GM21576 (cell line): Measurements from ENCODE around the gene MDK.

Source experiments
- ATAC-seq: cut with Tn5 transposase; IDR thresholded peaks from one replicate; pipeline ENCODE4 v1.9.1; 2021; ENCODE audit warnings: mild to moderate bottlenecking, moderate library complexity; ENCODE audit not compliant: unreplicated experiment

The MDK gene

DNA sequence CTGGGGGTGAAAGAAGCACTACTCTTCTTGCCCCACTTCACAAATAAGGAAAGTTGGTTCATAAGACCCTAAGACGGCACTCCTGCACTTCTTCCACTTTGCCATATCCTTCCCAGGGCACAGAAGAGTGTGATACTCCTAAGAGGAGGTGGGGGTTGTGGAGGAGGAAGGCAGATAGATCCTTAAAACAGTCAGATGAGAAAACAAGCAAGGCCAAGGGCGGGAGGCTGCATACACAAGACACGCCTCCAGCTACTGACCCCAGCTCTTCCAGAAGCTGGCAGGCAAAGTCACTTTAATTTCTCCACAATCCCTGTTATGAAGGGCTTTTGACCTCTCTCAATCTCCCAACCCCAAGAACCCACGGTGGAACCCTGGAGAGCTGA lies 11.8 kb downstream of the MDK start:
- ATAC-seq: no peak

DNA sequence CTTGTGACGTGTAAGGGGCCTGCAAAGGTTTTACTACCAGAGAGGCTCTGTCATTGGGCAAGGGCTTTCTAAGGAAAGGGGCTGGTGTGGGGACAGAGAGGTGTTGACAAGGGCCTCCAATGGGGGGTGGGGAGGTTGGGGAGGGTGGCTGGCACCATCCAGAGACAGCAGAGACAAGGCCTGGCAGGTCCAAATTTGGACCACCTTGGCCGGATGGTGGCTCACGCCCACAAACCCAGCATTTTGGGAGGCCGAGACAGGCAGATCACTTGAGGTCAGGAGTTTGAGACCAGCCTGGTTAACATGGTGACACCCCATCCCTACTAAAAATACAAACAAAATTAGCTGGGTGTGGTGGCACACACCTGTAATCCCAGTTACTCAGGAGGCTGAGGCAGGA lies 12.3 kb downstream of the MDK start:
- ATAC-seq: no peak

DNA sequence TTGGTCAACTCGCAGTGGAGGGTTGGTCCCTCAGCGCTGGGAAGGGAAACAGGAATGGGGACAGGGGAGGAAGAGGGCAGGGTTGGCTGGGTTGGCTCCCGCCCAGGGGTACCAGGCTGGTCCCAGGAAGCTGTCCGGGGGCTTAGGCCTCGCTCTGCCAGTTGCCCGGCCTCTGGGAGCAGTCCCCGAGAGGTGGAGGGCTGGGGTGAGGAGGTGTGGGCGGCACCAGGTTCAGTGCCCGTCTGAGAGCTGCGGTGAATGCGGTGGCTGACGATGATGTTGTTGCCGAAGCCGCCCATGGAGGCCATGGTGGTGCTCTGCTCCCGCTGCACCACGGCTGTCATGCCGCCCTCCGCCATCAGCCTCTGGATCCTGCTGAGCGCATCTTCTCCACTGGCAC lies 16.1 kb downstream of the MDK start:
- ATAC-seq: no peak

DNA sequence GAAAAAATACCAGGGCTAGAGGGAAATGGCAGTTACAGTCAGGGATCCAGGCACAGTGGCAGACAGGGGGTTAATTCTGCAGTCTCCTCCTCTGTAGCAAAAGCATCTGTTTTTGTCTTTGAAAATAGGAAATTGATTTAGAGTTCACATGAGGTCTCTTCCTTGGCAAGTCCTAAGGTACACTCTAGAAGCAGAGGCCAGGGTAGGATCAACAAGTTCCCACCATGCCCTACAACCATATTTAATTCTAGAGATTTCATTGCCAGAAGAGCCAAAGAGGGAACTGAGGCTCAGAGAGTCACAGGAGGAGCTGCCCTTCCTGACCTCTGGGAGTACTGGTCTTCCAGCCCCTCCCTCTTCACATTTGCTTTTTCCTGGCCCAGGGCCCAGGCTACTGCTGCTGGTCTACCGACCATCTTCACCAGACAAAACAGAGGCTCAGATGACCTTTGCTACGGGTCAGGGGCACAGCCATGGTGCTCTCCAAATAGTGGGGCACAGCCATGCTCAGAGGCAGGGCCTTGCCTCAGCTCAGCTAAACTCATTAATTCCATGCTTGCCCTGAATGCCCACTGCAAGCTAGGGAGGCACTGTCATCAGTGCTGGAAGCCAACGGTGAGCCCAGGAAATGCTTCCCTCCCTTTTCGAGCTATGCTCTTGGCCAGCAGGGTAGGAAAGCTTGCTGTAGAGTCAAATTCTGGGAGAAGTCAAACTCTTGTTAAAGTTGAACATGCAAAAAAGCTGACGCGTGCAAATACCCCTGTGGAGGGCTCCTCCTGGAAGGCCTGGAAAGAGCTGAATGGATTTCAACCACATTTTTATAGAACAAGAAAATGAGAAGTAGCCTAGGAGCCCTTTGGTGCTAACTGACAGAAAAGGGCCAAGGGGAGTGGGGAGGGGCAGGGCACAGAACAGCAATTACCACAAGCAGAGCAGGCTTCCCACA lies 21.8 kb downstream of the MDK start:
- ATAC-seq: no peak

DNA sequence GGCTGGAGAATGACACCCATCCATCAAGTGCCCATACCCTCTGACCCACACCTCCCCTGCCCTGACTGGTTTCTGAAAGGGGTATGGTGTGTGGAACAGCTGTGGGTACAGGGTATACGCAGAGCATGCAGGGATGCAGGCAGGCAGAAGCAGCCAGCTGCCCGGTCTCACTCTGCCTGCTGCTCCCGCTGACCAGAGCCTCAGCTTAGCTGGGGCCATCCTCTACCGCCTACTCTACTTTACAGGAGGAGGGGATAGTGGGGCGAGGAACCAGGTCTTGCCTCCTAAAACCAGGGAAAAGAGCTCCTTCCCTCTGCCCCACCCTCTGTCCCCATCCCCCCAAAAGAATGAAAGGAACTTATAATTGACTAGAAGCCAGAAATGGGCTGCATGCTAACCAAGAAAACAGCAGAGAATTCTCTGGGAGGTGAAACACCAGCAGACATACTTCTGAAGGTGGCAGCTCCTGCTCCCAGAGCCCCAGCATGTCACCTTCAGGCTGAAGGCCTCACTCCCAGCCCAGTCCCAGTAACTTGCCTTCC lies 23.1 kb downstream of the MDK start:
- ATAC-seq: no peak

DNA sequence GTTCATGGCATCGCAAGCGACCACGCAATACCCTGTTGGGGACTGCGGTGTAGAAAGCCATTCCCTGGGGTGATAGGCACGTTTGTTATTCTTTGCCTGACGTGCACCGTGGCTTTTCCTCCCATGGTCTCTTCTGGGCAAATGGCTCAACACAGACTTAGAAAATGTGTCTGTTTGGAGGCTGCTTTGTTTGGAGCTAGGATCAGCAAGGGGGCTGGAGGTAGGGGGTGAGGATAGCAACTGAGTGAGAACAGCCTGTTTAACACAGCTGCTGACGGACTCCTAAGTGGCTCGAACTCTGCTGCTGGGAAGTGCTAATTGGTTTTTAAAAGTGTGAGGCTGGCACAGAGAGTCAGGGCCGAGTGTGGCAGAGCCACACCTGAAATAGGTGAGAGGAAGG lies 26.2 kb downstream of the MDK start:
- ATAC-seq: no peak

DNA sequence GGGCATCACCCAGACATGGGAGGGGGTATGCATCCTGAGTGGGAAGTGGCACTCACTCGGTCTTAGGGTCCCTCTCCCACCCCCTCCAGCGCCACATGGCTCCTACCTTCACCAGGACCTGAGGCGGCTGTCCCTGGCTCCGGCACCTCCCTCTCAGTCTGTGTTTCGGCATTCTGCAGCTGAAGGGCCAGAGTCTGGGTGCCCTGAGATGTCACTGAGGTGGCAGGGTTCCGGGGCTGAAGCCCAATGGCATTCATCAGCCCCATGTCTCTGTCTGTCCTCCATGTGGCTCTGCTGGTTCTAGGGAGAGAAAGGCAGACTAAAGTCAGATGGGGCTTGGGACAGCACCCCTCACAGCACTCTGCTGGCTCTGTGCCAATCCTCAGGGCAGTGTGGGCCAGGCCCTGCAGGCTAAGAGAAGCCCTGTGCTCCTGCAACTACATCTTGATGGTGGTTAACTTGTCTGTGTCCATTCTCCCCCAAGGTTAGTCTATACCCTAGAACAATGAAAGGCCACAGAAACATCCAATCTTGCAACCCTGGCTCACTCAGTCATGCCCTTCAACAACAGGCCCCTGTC lies 27.0 kb downstream of the MDK start:
- no peak for ATAC-seq

DNA sequence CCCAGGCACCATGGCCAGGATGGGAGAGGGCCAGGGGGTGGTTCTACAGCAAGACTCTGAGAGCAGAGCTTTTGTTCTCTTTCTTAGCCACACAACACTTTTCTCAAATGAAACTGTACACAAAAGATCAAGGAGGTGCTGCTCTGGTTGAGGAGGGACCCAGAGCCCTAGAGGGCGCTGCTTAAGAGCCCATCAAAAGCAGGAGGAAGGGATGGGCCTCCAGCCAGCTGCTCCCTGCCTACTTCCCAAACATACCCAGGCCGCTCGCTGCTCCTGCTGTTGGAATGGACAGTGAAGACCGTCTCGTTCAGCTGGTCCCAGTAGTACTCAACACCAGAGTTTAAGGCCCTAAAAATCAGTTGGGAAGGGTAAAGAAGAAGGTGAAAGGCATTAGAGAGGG lies 28.6 kb downstream of the MDK start:
- ATAC-seq: no peak

DNA sequence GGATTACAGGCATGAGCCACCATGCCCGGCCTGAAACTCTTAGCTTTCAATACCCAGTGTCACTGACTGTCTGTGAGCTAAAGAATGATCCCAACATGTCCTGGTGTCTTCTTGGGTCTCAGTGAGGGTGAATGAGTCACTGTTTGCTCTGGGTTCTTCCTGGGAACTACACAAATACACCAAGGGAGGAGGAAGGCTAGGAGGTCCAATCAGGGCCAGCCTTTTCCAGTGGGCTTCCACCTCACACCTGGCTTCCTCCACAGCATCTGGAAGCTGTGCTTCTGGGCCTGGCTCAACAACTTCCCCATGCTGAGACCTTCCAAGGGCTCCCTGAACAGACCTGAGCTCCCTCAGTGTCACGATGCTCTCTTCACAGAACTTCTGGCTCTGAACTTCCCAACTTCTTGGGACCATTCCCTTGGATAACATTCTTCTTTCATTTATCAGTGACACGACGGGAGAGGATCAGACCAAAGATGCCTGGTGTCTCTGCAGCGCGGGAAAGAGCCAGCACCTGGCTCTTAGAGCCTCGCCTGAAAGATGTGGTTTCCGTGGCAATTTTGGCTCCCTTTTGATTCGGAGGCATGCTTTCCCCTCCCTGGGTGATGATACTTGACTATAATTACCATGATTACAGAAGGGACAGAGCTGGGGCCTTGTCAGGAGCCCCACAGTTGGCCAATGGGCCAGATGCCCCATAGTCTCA lies 32.4 kb downstream of the MDK start:
- no peak for ATAC-seq

DNA sequence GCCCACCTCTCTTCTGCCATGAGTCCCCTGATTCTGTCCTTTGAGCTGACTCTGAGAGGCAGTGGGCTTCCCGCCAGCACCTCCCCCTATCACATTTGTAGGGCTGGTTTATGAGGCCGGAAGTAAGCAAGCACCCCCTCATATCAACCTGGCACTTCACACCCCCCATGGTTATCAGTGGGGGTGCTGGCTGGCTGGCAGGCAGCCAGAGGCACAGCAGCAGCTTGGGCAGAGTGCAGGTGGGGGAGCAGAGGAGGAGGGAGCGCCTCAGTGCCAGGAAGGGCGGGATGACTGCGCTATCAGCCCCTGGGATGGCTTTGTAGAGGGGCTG lies 33.0 kb downstream of the MDK start:
- ATAC-seq: no peak

DNA sequence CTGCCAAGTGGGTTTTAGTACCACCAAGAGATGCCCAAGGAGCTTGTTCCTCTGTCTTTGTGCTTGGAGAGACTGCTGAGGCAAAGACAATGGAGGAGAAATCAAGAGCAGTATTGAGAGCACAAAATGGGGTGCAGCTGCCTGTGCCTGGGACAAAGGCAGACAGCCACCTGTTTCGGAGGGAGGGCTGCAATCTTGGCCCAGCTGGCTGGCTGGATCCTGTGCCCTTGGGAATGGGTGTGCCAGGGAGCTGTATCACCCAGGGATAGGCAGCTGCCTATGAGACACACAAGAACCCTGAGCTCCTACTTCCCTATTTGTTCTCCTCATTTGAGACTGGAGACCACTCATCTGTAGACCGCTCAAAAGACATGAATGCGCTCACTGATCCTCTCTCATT lies 33.4 kb downstream of the MDK start:
- no peak for ATAC-seq

DNA sequence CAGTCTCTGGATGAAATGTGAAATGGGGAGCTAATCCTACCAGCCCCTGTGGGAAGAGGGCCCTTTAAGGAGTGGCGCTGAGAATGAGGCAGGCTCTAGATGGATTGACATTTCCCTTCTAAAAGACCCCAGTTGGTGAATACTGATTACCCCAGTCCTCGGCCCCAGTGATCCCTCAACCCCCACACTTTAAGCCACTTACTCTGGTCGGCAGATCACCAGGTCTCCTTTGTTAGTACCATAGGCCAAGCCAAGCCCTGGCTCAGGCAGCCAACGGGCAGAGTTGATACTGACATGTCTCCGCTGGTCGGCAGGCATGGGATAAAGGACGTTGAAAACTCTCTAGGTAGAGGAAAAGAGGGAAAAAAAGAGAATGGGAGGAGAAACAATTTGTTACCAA lies 36.2 kb downstream of the MDK start:
- ATAC-seq: no peak

DNA sequence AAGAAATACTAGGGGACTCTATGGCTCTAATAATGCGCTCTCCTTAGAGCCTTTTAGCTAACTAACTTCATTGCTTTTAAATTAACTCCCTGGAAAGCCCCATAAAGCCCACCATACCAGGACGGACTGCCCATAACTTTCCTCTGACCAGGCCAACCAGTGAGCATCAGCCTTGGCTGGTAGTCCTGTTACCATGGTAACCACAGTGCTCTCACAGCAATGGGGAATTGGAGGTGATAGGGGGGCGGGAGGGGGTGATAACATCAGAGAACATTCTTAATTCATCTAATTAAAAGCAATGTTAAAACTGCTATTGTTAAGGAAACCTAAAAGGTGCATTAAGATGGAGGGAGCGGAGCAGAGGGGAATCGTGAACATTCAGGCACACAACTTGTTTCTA lies 37.3 kb downstream of the MDK start:
- ATAC-seq: no peak

DNA sequence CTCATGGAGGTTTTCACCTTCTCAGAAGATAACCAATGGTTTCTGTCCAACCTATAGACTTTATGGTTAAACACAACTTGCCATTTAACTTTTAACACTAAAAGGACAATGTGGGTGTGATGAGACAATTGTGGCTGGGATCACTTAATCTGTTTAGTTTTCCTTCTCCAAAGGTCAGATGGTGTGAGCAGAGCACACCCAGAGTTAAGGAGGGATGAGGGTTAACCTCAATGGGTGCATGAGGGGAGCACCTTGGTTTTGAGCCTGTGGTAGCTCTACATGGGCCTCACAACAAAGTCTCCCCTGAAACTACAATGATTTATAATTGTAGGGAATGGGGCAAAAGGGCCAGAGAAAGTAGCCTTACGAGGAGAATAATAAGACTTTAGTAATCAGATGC lies 39.0 kb downstream of the MDK start:
- ATAC-seq: no peak

DNA sequence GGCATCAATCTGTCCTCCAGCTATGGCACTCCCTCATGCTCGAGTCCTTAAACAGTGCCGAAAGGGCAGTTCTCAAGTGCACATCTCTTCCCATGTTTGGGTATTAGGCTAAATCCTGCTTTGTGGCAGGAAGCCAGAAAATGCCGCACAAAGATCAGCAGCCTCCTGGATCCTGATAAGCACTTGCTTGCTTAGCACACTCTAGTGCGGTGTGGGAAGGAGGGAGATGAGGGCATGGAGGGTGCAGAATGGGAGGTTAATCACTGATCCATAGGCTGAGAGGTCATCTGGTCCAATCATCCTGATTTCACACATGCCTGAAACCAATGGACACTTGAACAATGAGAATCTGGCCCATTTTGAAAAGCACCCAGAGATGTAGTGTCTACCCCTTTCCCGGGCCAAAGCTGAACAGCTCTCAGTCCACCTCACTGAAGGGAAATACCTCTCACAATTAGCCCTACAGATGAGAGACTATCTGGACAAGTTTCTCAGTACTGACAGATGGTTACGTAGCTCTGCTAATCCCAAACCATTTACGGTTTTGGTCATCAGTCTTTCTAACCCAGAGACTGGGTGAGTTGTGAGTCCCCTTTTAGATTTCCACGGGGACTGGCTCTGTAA lies 39.9 kb downstream of the MDK start:
- no peak for ATAC-seq

DNA sequence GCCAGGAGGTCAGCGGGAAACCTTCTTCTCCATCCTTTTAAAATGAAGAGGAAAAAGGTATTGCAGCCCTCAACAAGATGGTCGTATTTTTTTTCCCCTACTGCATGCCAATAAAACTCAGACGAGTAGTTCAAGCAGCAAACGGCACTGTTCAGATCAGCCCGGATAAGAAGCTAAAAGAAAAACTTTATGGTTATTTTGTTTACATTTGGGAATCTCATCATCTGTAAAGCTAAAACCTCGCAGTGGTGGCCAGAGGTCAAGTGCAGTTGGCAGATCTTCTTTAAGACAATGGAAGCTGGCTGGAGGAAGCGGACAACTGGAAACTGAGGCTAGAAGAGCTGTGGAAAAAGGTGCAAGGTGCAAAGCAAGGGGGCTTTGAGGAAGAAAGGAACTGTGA lies 41.1 kb downstream of the MDK start:
- ATAC-seq: no peak

DNA sequence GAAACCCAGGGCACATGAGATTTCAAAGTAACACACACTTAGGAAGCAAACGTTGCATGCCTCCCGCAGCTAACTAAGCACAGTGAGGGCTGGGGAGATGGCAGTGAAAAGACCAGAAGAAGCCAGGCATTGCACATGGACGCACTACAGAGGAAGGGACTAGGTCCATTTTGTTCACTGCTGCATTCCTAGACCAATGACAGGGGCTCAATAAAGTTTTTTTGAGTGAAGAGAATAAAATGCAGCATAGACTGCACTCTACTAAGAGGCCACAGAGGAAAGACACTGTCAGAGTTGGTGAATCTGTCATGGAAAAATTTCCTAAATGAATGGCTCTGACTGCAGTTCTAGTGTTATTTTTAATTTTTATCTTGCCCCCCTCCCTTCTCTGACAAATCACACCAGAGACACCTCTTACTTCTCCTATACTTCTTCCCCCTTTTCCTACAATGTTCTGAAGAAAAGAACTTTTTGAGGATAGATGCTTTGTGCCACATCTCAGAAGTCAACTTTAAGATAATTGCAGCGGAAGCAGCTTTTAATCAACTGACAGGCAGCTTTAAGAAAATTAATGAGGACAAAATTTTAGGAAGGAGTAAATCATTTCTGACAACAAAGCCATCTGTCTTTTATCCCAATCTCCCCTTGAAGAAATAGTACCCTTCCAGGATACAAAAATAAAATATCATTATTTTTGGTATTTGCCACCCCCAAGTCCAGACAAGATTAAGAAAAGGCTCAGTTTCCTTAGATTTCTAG lies 44.9 kb downstream of the MDK start:
- no peak for ATAC-seq

DNA sequence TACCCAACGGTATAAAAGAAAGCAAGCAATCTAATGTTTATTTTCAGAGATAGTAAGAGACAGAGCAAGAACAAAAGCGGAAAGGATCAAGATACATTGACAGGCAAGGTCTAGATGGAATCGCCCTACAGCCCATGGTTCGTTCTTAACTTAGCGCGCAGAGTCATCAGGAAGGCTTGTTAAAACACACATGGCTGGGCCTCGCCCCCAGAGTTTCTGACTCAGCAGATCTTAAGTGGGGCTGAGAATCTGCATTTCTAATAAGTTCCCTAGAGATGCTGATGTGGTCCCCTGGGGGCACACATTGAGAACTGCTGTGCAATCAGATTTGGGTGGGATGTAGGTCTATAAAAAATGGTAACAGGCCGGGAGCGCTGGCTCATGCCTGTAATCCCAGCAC lies 45.9 kb downstream of the MDK start:
- no peak for ATAC-seq

DNA sequence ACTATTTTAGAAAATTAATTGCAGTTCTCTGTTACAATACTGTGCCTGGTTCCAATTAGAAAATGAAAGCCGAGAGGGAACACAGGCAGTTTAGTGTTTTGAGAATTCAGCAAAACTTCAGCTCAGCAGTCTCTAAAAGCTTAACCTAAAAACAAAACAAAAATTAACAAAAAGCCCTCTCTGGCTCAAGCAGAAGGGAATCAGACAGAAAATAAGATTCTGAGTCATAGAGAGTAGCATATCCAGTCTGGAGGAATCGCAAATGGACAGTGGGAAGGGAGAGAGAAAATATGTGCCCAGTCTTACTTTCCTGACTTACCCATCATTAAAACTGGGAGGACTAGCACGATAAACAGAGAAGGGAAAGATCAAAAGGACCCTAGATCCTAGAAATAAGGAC lies 48.2 kb downstream of the MDK start:
- ATAC-seq: no peak

DNA sequence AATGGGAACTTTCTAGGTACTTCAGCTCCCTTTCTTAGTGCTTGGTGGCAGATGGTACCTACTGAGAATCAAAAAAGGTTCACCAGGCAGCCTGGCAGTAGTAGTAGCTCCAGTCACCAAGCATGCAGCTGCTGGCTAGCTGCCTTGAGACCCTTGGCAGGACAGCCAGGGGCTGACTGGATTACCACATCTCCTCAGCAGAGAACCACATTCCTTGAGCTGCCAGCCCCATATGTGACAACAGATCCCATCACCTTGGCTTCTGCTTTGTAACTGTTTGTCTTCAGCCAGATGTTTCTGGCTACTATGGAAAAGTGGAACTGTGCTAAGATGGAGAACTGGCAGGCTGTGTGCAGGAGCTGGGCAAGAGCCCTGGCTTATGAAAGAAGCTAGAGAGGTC lies 49.7 kb downstream of the MDK start:
- no peak for ATAC-seq
